Loucy (cell line): Measurements from ENCODE around the gene SIRT7.

ENCODE experiments used
- CTCF ChIP-seq: fragments of 200-600 bp; sonication (generic); conservative IDR thresholded peaks from 2 replicates; pipeline ENCODE4 v1.5.1; 2014; ENCODE audit warnings: mild to moderate bottlenecking, antibody characterized with exemption, low read length
- EZH2phosphoT487 ChIP-seq: fragments of 200-600 bp; IDR thresholded peaks from 2 replicates; pipeline ENCODE4 v1.6.1; 2018; ENCODE audit warnings: antibody characterized with exemption, mild to moderate bottlenecking, moderate library complexity, borderline replicate concordance

- TF ChIP-seq CTCF (no peak), EZH2phosphoT487 (no peak)
These were observed 30.8 kb upstream of the SIRT7 start for GRCh38 chr17:81948635-81949378.
